Naive thymus-derived CD4-positive, alpha-beta T cell (primary cell): ENCODE results near the gene LRPPRC. TPM values are rescaled to one million over a fixed set of nuclear protein-coding genes. Genes with fewer than 3 reads are reported as not detected.
A peak's percentile ranks its signal among the peaks of the same experiment; 100 is the strongest.

Experiments
- ATAC-seq: fragments of 150-1000 bp; cut with Tn5 transposase; 2 replicates; pipeline ENCODE4 v1.10.0; 2021; ENCODE audit warnings: mild to moderate bottlenecking, moderate library complexity
- CTCF ChIA-PET: fragments of 350-600 bp; sonication (Branson Sonifier 250); formaldehyde crosslinking; loops from one replicate; lab custom pipeline; 2021; ENCODE audit warnings: antibody characterized with exemption; lab: Charles Lee
- POLR2A ChIA-PET: fragments of 350-600 bp; sonication (Branson Sonifier 250); formaldehyde crosslinking; loops from one replicate; lab custom pipeline; 2021; ENCODE audit warnings: antibody characterized with exemption, inconsistent platforms; lab: Charles Lee
- DNase-seq, 9 donors: peaks; one replicate each; pipeline versions ENCODE4 v3.0.0 to v3.0.0-alpha.2; 2020 to 2022; ENCODE audit warnings: mixed read lengths in 1 of 9
- H3K27ac ChIP-seq: one replicate; pipeline ENCODE4 v1.7.0; 2013; ENCODE audit warnings: mild to moderate bottlenecking, low read depth, low read length, moderate library complexity
- H3K27me3 ChIP-seq, 2 donors: one replicate each; pipeline ENCODE4 v1.7.0; 2013; ENCODE audit warnings: low read length in 2 of 2, mild to moderate bottlenecking in 2 of 2, moderate library complexity in 2 of 2; ENCODE audit not compliant: control insufficient read depth in 2 of 2, insufficient read depth in 2 of 2
- H3K36me3 ChIP-seq, 3 experiments: 1 replicate in 2 of 3; 2 replicates in 1 of 3; pipeline ENCODE4 v1.7.0; 2013; ENCODE audit warnings: low read length in 3 of 3, mild to moderate bottlenecking in 3 of 3, moderate library complexity in 1 of 3; ENCODE audit not compliant: insufficient read depth in 3 of 3, control insufficient read depth in 2 of 3
- H3K4me1 ChIP-seq, 2 donors: one replicate each; pipeline ENCODE4 v1.7.0; 2013; ENCODE audit warnings: low read length in 2 of 2, mild to moderate bottlenecking in 2 of 2, moderate library complexity in 1 of 2; ENCODE audit not compliant: control insufficient read depth in 2 of 2, insufficient read depth in 2 of 2
- H3K4me3 ChIP-seq: 2 replicates; pipeline ENCODE4 v1.7.0; 2013; ENCODE audit warnings: mild to moderate bottlenecking, low read length
- H3K9me3 ChIP-seq, 3 experiments: 1 replicate in 2 of 3; 2 replicates in 1 of 3; pipeline ENCODE4 v1.7.0; 2013; ENCODE audit warnings: low read length in 3 of 3; ENCODE audit not compliant: control insufficient read depth in 2 of 3
- H3K27ac Mint-ChIP-seq, 9 donors: one replicate each; pipeline ENCODE4 v1.8.0; 2020 to 2022; ENCODE audit warnings: mixed read lengths in 9 of 9, mild to moderate bottlenecking in 8 of 9, moderate library complexity in 5 of 9, inconsistent platforms in 2 of 9
- H3K27me3 Mint-ChIP-seq, 5 donors: one replicate each; pipeline ENCODE4 v1.8.0; 2021 to 2022; ENCODE audit warnings: mixed read lengths in 5 of 5, mild to moderate bottlenecking in 1 of 5
- H3K36me3 Mint-ChIP-seq, 5 donors: one replicate each; pipeline ENCODE4 v1.8.0; 2020 to 2022; ENCODE audit warnings: mixed read lengths in 5 of 5, mild to moderate bottlenecking in 3 of 5, inconsistent platforms in 1 of 5
- H3K4me1 Mint-ChIP-seq, 7 donors: one replicate each; pipeline ENCODE4 v1.8.0; 2020 to 2022; ENCODE audit warnings: mixed read lengths in 7 of 7, mild to moderate bottlenecking in 3 of 7, inconsistent platforms in 1 of 7
- H3K4me3 Mint-ChIP-seq, 10 donors: one replicate each; pipeline ENCODE4 v1.8.0; 2020 to 2022; ENCODE audit warnings: mild to moderate bottlenecking in 10 of 10, mixed read lengths in 10 of 10, moderate library complexity in 6 of 10, inconsistent platforms in 2 of 10
- H3K9me3 Mint-ChIP-seq, 11 donors: one replicate each; pipeline ENCODE4 v1.8.0; 2020 to 2022; ENCODE audit warnings: mixed read lengths in 11 of 11, mild to moderate bottlenecking in 4 of 11, inconsistent platforms in 1 of 11, moderate library complexity in 1 of 11
- intact Hi-C, 2 donors: fragments of 100-400 bp; cut with micrococcal nuclease; formaldehyde crosslinking; loops; one replicate each; pipeline ENCODE4 v1.15.1; 2023
- polyA plus RNA-seq, 2 donors: library from polyadenylated mRNA; unstranded; fragments of 300-500 nt; fragmentation: Illumina TruSeq; gene quantifications; one replicate each; pipeline ENCODE4 v1.2.3, GENCODE V29; 2021
- total RNA-seq, 6 experiments: library from RNA in 5 of 6; stranded (reverse) in 5 of 6; gene quantifications; 1 replicate in 5 of 6; 2 replicates in 1 of 6; pipeline ENCODE4 v1.2.3 and lab custom pipeline; 2021 to 2026

LRPPRC gene
- total and polyA plus RNA-seq, 7 experiments from 2014 or later, result 42.3 to 92.7 (median 67.0) TPM

DNA sequence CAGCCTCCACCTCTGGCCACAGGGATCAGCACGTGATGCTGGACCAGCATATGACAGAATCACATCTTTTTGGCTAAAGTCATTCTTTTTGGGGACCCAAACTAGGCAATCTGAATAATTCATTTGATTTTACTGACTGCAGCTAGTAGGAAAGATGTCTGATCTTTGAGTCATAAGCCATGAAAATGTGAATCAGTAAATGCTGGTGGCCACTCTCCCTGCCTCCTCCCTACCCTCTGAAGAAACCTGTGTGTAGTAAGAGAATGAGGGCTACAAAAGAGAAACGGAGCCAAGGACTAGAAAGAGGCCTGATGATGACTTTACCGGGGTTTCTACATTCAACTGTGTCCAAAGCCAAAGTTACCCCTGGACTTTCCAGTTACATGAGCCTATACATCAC, 10.1 kb upstream of the LRPPRC start:
- H3K4me3 Mint-ChIP-seq, result peak overlapping the region in 5 of 10 donors; percentile 22 to 52 (median 45)
- Histone ChIP-seq H3K36me3 (no peaks in the 10 kb centered on the region), H3K9me3 (no peaks in the 10 kb centered on the region), H3K4me3 (no peak overlapping the region), H3K4me1 (peaks cover 0 to 14% of the 10 kb centered on the region in 2 donors), H3K27ac (no peak overlapping the region), H3K27me3 (no peaks in the 10 kb centered on the region)
- intact Hi-C loops, result no loop called here
- peaks cover 0 to 4% (median 0%) of the 10 kb centered on the region in 5 donors for H3K36me3 Mint-ChIP-seq
- peaks cover 0 to 12% (median 3%) of the 10 kb centered on the region in 5 donors for H3K27me3 Mint-ChIP-seq
- peaks cover 11 to 24% (median 18%) of the 10 kb centered on the region in 7 donors for H3K4me1 Mint-ChIP-seq
- DNase-seq (no peak), ATAC-seq (no peak)
- no peaks in the 10 kb centered on the region for H3K9me3 Mint-ChIP-seq
- ChIA-PET POLR2A (no interaction called here), CTCF (no interaction called here)
- peak overlapping the region in 4 of 9 donors; percentile 0 to 35 (median 18) for H3K27ac Mint-ChIP-seq

DNA sequence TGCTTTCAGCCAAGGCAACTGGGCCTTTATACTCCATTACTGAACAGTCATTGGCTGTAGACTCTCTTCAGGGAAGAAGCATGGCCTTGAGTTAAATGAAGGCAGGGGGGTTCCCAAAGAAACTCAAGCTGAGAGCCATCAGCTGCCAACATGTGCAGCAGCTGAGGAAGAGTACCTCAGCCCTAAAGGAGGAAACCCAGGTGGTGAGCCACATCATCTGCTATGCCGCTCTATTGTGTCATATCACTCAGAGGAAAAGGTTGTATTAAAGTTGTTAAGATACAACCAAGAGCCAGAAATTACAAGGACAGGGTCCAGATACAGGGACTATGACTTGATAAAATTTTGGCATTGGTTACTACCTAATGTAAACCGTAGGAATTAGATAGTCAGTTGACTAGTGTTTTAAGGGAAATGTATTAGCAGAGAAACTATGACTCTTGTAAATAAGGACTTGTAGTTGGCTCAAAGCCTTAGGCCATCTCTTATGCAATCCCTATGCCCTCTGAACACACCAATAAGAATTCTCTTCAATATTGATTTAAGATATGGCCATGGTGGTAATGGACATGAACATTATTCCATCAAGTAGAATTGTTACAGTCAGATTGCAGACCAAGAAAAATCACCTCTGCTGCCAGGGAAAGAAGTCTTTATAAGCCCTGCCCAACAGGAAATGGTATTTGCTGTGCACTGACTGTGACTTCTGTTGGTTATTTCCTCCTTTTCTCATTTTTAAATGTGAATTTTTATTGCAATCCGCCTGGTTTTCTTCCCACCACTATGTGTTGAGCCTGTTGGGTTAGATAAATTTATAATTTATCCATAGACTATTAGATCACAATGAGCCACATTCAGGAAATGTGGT, 9.2 kb upstream of the LRPPRC start:
- Histone ChIP-seq H3K4me1 (peaks cover 0 to 14% of the 10 kb centered on the region in 2 donors), H3K27ac (no peak overlapping the region), H3K4me3 (no peak overlapping the region), H3K27me3 (no peaks in the 10 kb centered on the region), H3K9me3 (no peaks in the 10 kb centered on the region), H3K36me3 (no peaks in the 10 kb centered on the region)
- no peaks in the 10 kb centered on the region for H3K9me3 Mint-ChIP-seq
- CTCF ChIA-PET, result no interaction called here
- intact Hi-C loops, result no loop called here
- ATAC-seq (no peak), DNase-seq (peak in 1 of 9 donors; percentile 4)
- H3K4me1 Mint-ChIP-seq, result peaks cover 11 to 24% (median 18%) of the 10 kb centered on the region in 7 donors
- H3K27me3 Mint-ChIP-seq, result peaks cover 0 to 11% (median 3%) of the 10 kb centered on the region in 5 donors
- H3K4me3 Mint-ChIP-seq, result peak overlapping the region in 6 of 10 donors; percentile 22 to 70 (median 47)
- H3K27ac Mint-ChIP-seq, result peak overlapping the region in 6 of 9 donors; percentile 0 to 35 (median 20)
- POLR2A ChIA-PET, result no interaction called here
- peaks cover 0 to 4% (median 0%) of the 10 kb centered on the region in 5 donors for H3K36me3 Mint-ChIP-seq

DNA sequence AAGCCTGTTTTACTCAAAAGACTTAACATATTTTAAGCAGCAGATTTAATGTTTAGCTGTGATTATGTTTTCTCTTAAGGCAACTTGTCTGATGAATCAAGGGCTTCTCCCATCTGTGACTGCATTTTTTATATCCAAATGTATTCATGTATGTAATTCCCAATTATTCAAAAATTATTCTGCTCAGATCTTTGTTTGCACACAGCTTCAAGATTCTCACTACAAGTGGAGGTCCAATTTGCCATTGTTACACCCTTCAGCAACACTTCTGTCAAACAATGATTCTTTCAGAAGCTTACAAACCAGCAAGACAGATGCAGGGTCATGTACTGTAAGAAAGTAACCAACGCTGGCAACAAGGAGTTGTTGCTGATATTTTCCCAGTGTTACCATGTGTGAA, 5.9 kb upstream of the LRPPRC start:
- H3K27me3 Mint-ChIP-seq, result peaks cover 0 to 11% (median 3%) of the 10 kb centered on the region in 5 donors
- CTCF ChIA-PET, result interaction anchor here (1.1 kb wide), 1 partner anchor 41 kb away, joined by 4 read pairs; no protein-coding TSS in a partner anchor
- POLR2A ChIA-PET, result interaction anchor here (0.5 kb wide), 1 partner anchor 48 kb away, joined by 3 read pairs; no protein-coding TSS in a partner anchor
- intact Hi-C loops, result no loop called here
- Histone ChIP-seq H3K27ac (no peak overlapping the region), H3K4me1 (peaks cover 0 to 14% of the 10 kb centered on the region in 2 donors), H3K4me3 (no peak overlapping the region), H3K27me3 (no peaks in the 10 kb centered on the region), H3K36me3 (no peaks in the 10 kb centered on the region), H3K9me3 (no peaks in the 10 kb centered on the region)
- no peak overlapping the region for H3K4me3 Mint-ChIP-seq
- peaks cover 0 to 4% (median 0%) of the 10 kb centered on the region in 5 donors for H3K36me3 Mint-ChIP-seq
- DNase-seq (no peak), ATAC-seq (no peak)
- no peaks in the 10 kb centered on the region for H3K9me3 Mint-ChIP-seq
- peaks cover 11 to 29% (median 22%) of the 10 kb centered on the region in 7 donors for H3K4me1 Mint-ChIP-seq
- no peak overlapping the region for H3K27ac Mint-ChIP-seq

DNA sequence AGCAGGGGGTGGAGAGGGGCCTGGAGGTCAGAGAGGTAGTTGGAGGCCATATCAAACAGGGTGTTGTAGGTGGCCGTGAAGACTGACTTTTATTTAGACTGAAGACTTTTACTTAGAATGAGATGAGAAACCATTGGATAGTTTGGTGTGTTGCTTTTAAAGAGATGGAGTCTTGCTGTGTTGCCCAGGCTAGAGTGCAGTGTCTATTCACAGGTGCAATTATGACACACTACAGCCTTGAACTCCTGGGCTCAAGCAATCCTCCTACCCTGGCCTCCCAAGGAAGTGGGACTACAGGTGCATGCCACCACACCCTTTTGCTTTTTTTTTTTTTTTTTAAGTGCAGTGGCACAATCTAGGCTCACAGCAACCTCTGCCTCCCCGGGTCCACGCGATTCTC, 2.5 kb upstream of the LRPPRC start:
- no peak for ATAC-seq
- Mint-ChIP-seq H3K36me3 (peaks cover 4 to 12% (median 9%) of the 10 kb centered on the region in 5 donors), H3K4me3 (peak overlapping the region in 3 of 10 donors; percentile 15 to 26 (median 17)), H3K27ac (peak overlapping the region in 1 of 9 donors; percentile 63), H3K27me3 (peaks cover 0 to 12% (median 3%) of the 10 kb centered on the region in 5 donors), H3K4me1 (peaks cover 15 to 39% (median 30%) of the 10 kb centered on the region in 7 donors), H3K9me3 (peaks cover 0 to 2% (median 0%) of the 10 kb centered on the region in 11 donors)
- CTCF ChIA-PET, result no interaction called here
- H3K4me1 ChIP-seq, result peaks cover 9 to 17% of the 10 kb centered on the region in 2 donors
- H3K27me3 ChIP-seq, result no peaks in the 10 kb centered on the region
- POLR2A ChIA-PET, result no interaction called here
- DNase-seq, result no peak
- H3K4me3 ChIP-seq, result no peak overlapping the region
- no peak overlapping the region for H3K27ac ChIP-seq
- peaks cover 0 to 6% (median 0%) of the 10 kb centered on the region in 3 experiments for H3K36me3 ChIP-seq
- H3K9me3 ChIP-seq, result no peaks in the 10 kb centered on the region
- intact Hi-C loops, result loop anchor here (5.0 to 10.0 kb wide), 5 partner anchors 239 to 1569 kb away; partner anchors contain the start of gene THADA (in 1 of the 2)

DNA sequence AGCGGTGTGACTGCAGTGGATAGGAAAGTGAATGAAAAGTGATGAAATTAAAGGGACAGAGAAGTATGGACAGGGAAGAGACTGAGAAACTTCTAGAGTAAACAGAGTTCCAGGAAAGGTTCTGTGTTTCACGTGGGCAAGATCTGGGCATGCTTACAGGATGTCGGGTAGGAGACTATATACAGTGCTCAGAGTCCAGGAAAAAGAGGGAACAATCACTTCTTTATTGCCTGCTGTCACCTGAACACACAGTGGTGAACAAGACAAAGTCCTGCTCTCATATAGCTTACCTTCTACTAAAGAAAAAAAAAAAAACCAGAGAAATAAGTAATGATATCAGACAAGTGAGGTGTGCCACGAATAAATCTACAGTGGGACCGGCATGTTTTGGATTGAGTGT, 2.4 kb downstream of the LRPPRC start:
- H3K27ac Mint-ChIP-seq, result peak overlapping the region in 8 of 9 donors; percentile 0 to 98 (median 22)
- intact Hi-C loops, result loop anchor here in 1 of 2 donors (10.0 kb wide), 1 partner anchor 1179 kb away; no protein-coding TSS in a partner anchor

DNA sequence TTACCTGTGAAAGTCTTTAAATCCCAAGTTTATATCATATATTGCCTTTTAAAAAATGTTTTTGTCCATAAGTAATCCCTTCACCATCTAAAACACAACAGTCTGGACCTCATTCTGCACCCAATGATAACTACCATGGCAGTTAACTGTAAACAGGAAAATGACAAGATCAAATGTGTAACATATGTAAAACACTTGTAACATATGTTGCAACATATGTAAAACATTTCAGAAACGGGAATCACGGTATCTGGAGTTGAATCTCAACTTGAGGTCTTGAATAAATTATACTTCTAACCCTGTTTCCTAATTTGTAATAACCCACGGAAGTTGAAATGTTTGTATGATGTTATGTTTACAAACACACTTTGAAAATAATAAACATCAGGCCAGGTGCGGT, 6.2 kb downstream of the LRPPRC start:
- H3K27me3 ChIP-seq, result no peaks in the 10 kb centered on the region
- Mint-ChIP-seq H3K4me1 (peaks cover 38 to 78% (median 70%) of the 10 kb centered on the region in 7 donors), H3K4me3 (no peak overlapping the region), H3K9me3 (peaks cover 0 to 1% (median 0%) of the 10 kb centered on the region in 11 donors), H3K27ac (no peak overlapping the region), H3K36me3 (peaks cover 13 to 44% (median 42%) of the 10 kb centered on the region in 5 donors), H3K27me3 (no peaks in the 10 kb centered on the region)
- POLR2A ChIA-PET, result no interaction called here
- H3K9me3 ChIP-seq, result no peaks in the 10 kb centered on the region
- no peak overlapping the region for H3K27ac ChIP-seq
- H3K4me3 ChIP-seq, result no peak overlapping the region
- intact Hi-C loops, result no loop called here
- CTCF ChIA-PET, result no interaction called here
- peaks cover 4 to 23% (median 5%) of the 10 kb centered on the region in 3 experiments for H3K36me3 ChIP-seq
- DNase-seq (no peak), ATAC-seq (peak; percentile 37)
- peaks cover 5 to 20% of the 10 kb centered on the region in 2 donors for H3K4me1 ChIP-seq

More for the DNA sequence above, 2.4 kb downstream of the LRPPRC start:
- Histone ChIP-seq H3K4me1 (peaks cover 9 to 25% of the 10 kb centered on the region in 2 donors), H3K27me3 (no peaks in the 10 kb centered on the region), H3K36me3 (peaks cover 4 to 16% (median 5%) of the 10 kb centered on the region in 3 experiments), H3K27ac (no peak overlapping the region), H3K4me3 (no peak overlapping the region), H3K9me3 (no peaks in the 10 kb centered on the region)
- ATAC-seq (no peak), DNase-seq (no peak)
- Mint-ChIP-seq H3K36me3 (peaks cover 10 to 39% (median 33%) of the 10 kb centered on the region in 5 donors), H3K4me3 (peak overlapping the region; percentile 88 to 99 (median 90)), H3K27me3 (peaks cover 0 to 1% (median 0%) of the 10 kb centered on the region in 5 donors), H3K4me1 (peaks cover 40 to 76% (median 67%) of the 10 kb centered on the region in 7 donors), H3K9me3 (peaks cover 0 to 3% (median 0%) of the 10 kb centered on the region in 11 donors)
- CTCF ChIA-PET, result no interaction called here
- POLR2A ChIA-PET, result no interaction called here
